Smooth muscle cell (in vitro differentiated cells): ENCODE data around the gene HOXD12. TPM values are rescaled to one million over a fixed set of nuclear protein-coding genes. Genes with fewer than 3 reads are reported as not detected.

Source experiments
- DNase-seq: peaks from one replicate; lab custom pipeline; 2025; ENCODE audit not compliant: unreplicated experiment; lab: John Stamatoyannopoulos, UW
- H2AFZ ChIP-seq: fragments of 200-600 bp; sonication (generic); 2 replicates; pipeline ENCODE4 v1.6.0; 2016; ENCODE audit warnings: antibody characterized with exemption, low read depth, mild to moderate bottlenecking
- H3F3A ChIP-seq: fragments of 200-600 bp; sonication (generic); 2 replicates; pipeline ENCODE4 v1.6.0; 2017; ENCODE audit warnings: antibody characterized with exemption, low read depth
- H3K27ac ChIP-seq: fragments of 200-600 bp; sonication (generic); 2 replicates; pipeline ENCODE4 v1.5.1; 2016; ENCODE audit warnings: low read depth, mild to moderate bottlenecking
- H3K27me3 ChIP-seq: fragments of 200-600 bp; sonication (generic); 2 replicates; pipeline ENCODE4 v1.6.1; 2016; ENCODE audit warnings: low read depth, mild to moderate bottlenecking
- H3K36me3 ChIP-seq: fragments of 200-600 bp; sonication (generic); 2 replicates; pipeline ENCODE4 v1.5.1; 2016; ENCODE audit warnings: low read depth
- H3K4me1 ChIP-seq: fragments of 200-600 bp; sonication (generic); 2 replicates; pipeline ENCODE4 v1.5.1; 2016; ENCODE audit warnings: low read depth
- H3K4me2 ChIP-seq: fragments of 200-600 bp; sonication (generic); 2 replicates; pipeline ENCODE4 v1.6.0; 2016; ENCODE audit warnings: mild to moderate bottlenecking
- H3K4me3 ChIP-seq: fragments of 200-600 bp; sonication (generic); 2 replicates; pipeline ENCODE4 v1.5.1; 2016; ENCODE audit warnings: mild to moderate bottlenecking
- H3K79me2 ChIP-seq: fragments of 200-600 bp; sonication (generic); 2 replicates; pipeline ENCODE4 v1.6.0; 2016; ENCODE audit warnings: low read depth, mild to moderate bottlenecking
- H3K9ac ChIP-seq: fragments of 200-600 bp; sonication (generic); 2 replicates; pipeline ENCODE4 v1.6.0; 2016; ENCODE audit warnings: low read depth
- H3K9me3 ChIP-seq: fragments of 200-600 bp; sonication (generic); replicated peaks from 2 replicates; pipeline ENCODE4 v1.5.1; 2016; ENCODE audit warnings: low read depth
- H4K20me1 ChIP-seq: fragments of 200-600 bp; sonication (generic); 2 replicates; pipeline ENCODE4 v1.6.0; 2016; ENCODE audit warnings: low read depth
- CTCF ChIP-seq: fragments of 200-600 bp; sonication (generic); IDR thresholded peaks from 2 replicates; pipeline ENCODE4 v1.5.1; 2017; ENCODE audit warnings: borderline replicate concordance, mild to moderate bottlenecking, antibody characterized with exemption; ENCODE audit not compliant: insufficient read depth, poor library complexity, severe bottlenecking
- WGBS: methylation state at CpG from one replicate; pipeline ENCODE4 v1.1.7; 2016; ENCODE audit warnings: low lambda C conversion rate; 5-methylcytosine and 5-hydroxymethylcytosine counted together
- polyA plus RNA-seq: library from polyadenylated mRNA; unstranded; fragments of >200 nt; fragmentation: Nextera tagmentation; extraction: Ambion mirVana; gene quantifications from 2 replicates; pipeline ENCODE4 v1.2.1, GENCODE V29; 2016
- total RNA-seq: library from RNA; depleted of rRNA; stranded (reverse); fragments of >200 nt; gene quantifications from 2 replicates; pipeline ENCODE4 v1.2.3, GENCODE V29; 2014

Gene HOXD12
- total and polyA plus RNA-seq, 2 experiments from 2014 or later, result not detected

- Histone ChIP-seq H3F3A (no peaks in the 10 kb centered on the region), H3K4me3 (no peak overlapping the region), H4K20me1 (no peaks in the 10 kb centered on the region), H3K36me3 (no peaks in the 10 kb centered on the region), H3K79me2 (no peaks in the 10 kb centered on the region), H3K4me1 (no peaks in the 10 kb centered on the region), H3K27ac (no peak overlapping the region), H3K9me3 (no peaks in the 10 kb centered on the region), H3K4me2 (no peak overlapping the region), H3K27me3 (peaks cover 95% of the 10 kb centered on the region), H3K9ac (no peak overlapping the region), H2AFZ (no peak overlapping the region)
- WGBS, result 82% methylated on average over 2 of the region's 2 CpGs
- no peak for DNase-seq
- TF ChIP-seq CTCF, result no peak
These were observed 42.7 kb downstream of the HOXD12 start for GRCh38 chr2:176142281-176142680.

GRCh38 chr2:176145085-176145969, 45.7 kb downstream of the HOXD12 start:
- Histone ChIP-seq H3K4me1 (no peaks in the 10 kb centered on the region), H3K27me3 (peaks cover 96% of the 10 kb centered on the region), H4K20me1 (no peaks in the 10 kb centered on the region), H3K9ac (no peak overlapping the region), H3K27ac (no peak overlapping the region), H3K9me3 (no peaks in the 10 kb centered on the region), H3F3A (no peaks in the 10 kb centered on the region), H3K79me2 (no peaks in the 10 kb centered on the region), H3K4me3 (no peak overlapping the region), H2AFZ (no peak overlapping the region), H3K4me2 (no peak overlapping the region), H3K36me3 (no peaks in the 10 kb centered on the region)
- no peak for DNase-seq
- 43% methylated on average over 4 of the region's 4 CpGs for WGBS
- no peak for TF ChIP-seq CTCF

GRCh38 chr2:176146101-176146500, 46.5 kb downstream of the HOXD12 start:
- Histone ChIP-seq H3K27me3 (peaks cover 100% of the 10 kb centered on the region), H4K20me1 (no peaks in the 10 kb centered on the region), H3K4me3 (no peak overlapping the region), H3K9ac (no peak overlapping the region), H3K36me3 (no peaks in the 10 kb centered on the region), H3K9me3 (no peaks in the 10 kb centered on the region), H3K27ac (no peak overlapping the region), H3K4me1 (no peaks in the 10 kb centered on the region), H3K79me2 (no peaks in the 10 kb centered on the region), H3F3A (no peaks in the 10 kb centered on the region), H3K4me2 (no peak overlapping the region), H2AFZ (no peak overlapping the region)
- TF ChIP-seq CTCF, result no peak
- no peak for DNase-seq
- WGBS, result 60% methylated on average over 6 of the region's 6 CpGs

- H3F3A ChIP-seq, result no peaks in the 10 kb centered on the region
- TF ChIP-seq CTCF, result no peak
- H2AFZ ChIP-seq, result no peak overlapping the region
- peaks cover 100% of the 10 kb centered on the region for H3K27me3 ChIP-seq
- no peak overlapping the region for H3K9ac ChIP-seq
- H3K27ac ChIP-seq, result no peak overlapping the region
- no peaks in the 10 kb centered on the region for H4K20me1 ChIP-seq
- H3K4me1 ChIP-seq, result no peaks in the 10 kb centered on the region
- no peak overlapping the region for H3K4me2 ChIP-seq
- no peaks in the 10 kb centered on the region for H3K9me3 ChIP-seq
- H3K4me3 ChIP-seq, result no peak overlapping the region
- no peaks in the 10 kb centered on the region for H3K79me2 ChIP-seq
- no peaks in the 10 kb centered on the region for H3K36me3 ChIP-seq
- DNase-seq, result no peak
These were observed 47.0 kb downstream of the HOXD12 start for GRCh38 chr2:176146645-176147044.
